Omental fat pad (tissue), 4 donors: ENCODE results near the gene CSGALNACT2. TPM values are rescaled to one million over a fixed set of nuclear protein-coding genes. Genes with fewer than 3 reads are reported as not detected.
"Not testable (repeated sequence)": the region's sequence is repeated elsewhere in the genome, so short reads cannot be mapped to it uniquely, and the experiment has no call there.

ENCODE experiments used
- ATAC-seq: fragments of 150-250 bp; one replicate; pipeline ENCODE4 v1.9.1; 2016; ENCODE audit warnings: mild to moderate bottlenecking, moderate library complexity; ENCODE audit not compliant: low FRiP score
- DNase-seq: peaks from one replicate; pipeline ENCODE4 v3.0.0-alpha.2; 2019; ENCODE audit warnings: low spot score
- CTCF ChIP-seq, 3 donors: fragments of 450-650 bp; IDR thresholded peaks; one replicate each; pipeline ENCODE4 v1.5.1; 2016 to 2017; ENCODE audit warnings: antibody characterized with exemption in 3 of 3, mild to moderate bottlenecking in 3 of 3, moderate library complexity in 2 of 3
- total RNA-seq, 4 donors: library from RNA; depleted of rRNA; stranded (reverse); fragments of >200 nt; gene quantifications; one replicate each; pipeline ENCODE4 v1.1.0, GENCODE V29; 2016

The CSGALNACT2 gene
- total RNA-seq, 4 donors from 2014 or later: 22.0 to 45.8 (median 37.9) TPM

- ATAC-seq: no peak
- no peak for DNase-seq
- no peak for TF ChIP-seq CTCF (IDR thresholded peaks at IDR 0.05)
Measured at GRCh38 chr10:43217563-43218205, 79.4 kb downstream of the CSGALNACT2 start.

GRCh38 chr10:43218206-43218950, 80.1 kb downstream of the CSGALNACT2 start:
- no peak for TF ChIP-seq CTCF (IDR thresholded peaks at IDR 0.05)
- ATAC-seq: no peak

DNA sequence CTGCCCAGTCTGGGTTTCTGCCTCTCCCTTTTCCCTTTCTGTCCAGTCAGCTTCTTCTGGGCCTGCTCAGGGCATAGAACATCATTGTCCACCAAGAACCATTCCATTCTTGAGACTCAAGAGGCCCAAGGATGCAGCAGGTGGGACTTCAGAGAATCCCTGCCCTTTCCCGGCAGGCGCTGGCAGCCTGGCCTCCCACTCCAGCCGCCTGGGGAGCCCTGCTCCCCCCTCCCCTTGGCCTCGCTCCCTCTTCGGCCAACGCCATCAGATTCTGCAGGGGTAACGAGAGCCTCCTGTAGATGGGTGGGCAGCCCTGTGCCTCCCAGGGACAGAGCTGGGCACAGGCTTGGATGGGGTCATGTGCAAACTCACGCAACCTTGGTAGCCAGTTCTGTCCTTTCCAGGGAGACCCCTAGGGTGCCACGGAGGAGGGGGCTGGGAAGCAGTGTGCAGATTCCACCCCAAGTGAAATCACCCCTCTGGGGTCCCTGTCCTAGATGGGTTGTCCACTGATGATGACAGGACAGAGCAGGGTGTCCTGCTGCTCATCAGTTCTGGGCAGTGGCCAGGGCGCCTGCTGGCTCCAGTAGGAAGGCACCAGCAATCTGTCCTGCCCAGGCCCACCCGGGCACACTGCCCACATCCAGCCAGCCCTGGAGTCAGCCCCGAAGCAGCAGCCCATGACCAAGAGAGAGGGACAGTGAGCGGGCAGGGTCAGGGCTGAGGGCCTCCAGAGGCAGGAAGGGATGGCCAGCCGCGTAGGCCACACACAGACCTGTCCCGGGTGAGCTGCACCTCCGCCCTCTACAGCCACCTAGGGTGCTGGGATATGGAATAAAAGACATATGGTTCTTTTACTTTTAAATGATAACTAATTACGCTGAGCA, 80.9 kb downstream of the CSGALNACT2 start:
- DNase-seq: no peak
- no peak for ATAC-seq
- TF ChIP-seq CTCF (IDR thresholded peaks at IDR 0.05): no peak

More at GRCh38 chr10:43218206-43218950, 80.1 kb downstream of the CSGALNACT2 start:
- DNase-seq: no peak

- no peak for TF ChIP-seq CTCF (IDR thresholded peaks at IDR 0.05)
- DNase-seq (no peak), ATAC-seq (no peak)
Measured at GRCh38 chr10:43219848-43220247, 81.6 kb downstream of the CSGALNACT2 start.

GRCh38 chr10:43220251-43220650, 82.0 kb downstream of the CSGALNACT2 start:
- not testable (repeated sequence) for ATAC-seq, DNase-seq

- DNase-seq (no peak), ATAC-seq (no peak)
- TF ChIP-seq CTCF (IDR thresholded peaks at IDR 0.05): no peak
Measured at GRCh38 chr10:43220657-43221418, 82.6 kb downstream of the CSGALNACT2 start.
